ENCODE results near the gene ALPL. TPM values are rescaled to one million over a fixed set of nuclear protein-coding genes. Genes with fewer than 3 reads are reported as not detected.

The ALPL gene
- total and polyA plus RNA-seq, 9 of the 15 experiments (the other 6 are each of a cell fraction or from before 2014, with no cell fraction given): 0.04 to 0.38 (median 0.18) TPM; not detected in 4

GRCh38 chr1:21563971-21564370 is 54.7 kb downstream of the ALPL start:
- in situ Hi-C loops (cut with MboI) (no loop called here), intact Hi-C loops (cut with micrococcal nuclease) (no loop called here)
- Histone ChIP-seq H3K79me2 (ENCODE audit: control insufficient read depth, insufficient read depth, low read length) (no peaks in the 10 kb centered on the region), H3K4me2 (ENCODE audit: insufficient read depth, low read length) (no peak overlapping the region), H3K36me3 (ENCODE audit: control insufficient read depth, insufficient read depth, low read length) (no peaks in the 10 kb centered on the region), H3K27me3 (ENCODE audit: control insufficient read depth in 2 of 2, insufficient read depth in 2 of 2, low read length in 2 of 2) (peaks cover 2 to 34% of the 10 kb centered on the region in 2 experiments; a peak in 3 of 5 replicates), H3K9me3 (replicated peaks; ENCODE audit: control insufficient read depth, insufficient read depth, low read depth, low read length) (no peaks in the 10 kb centered on the region), H3K4me3 (no peak overlapping the region), H3K9me1 (ENCODE audit: control insufficient read depth, insufficient read depth, low read length) (no peaks in the 10 kb centered on the region), H3K4me1 (replicated peaks in 1 of 2; ENCODE audit: control insufficient read depth in 2 of 2, insufficient read depth in 2 of 2, low read length in 2 of 2) (peaks cover 9 to 24% of the 10 kb centered on the region in 2 experiments; a peak in 4 of 5 replicates), H4K20me1 (replicated peaks; ENCODE audit: control insufficient read depth, insufficient read depth, low read length) (peaks cover 4% of the 10 kb centered on the region), H3K27ac (ENCODE audit: extremely low read depth, low read depth, low read length) (no peak overlapping the region), H2AFZ (ENCODE audit: low read depth, low read length) (no peak overlapping the region), H3K9ac (ENCODE audit: insufficient read depth in 1 of 2, low read depth in 2 of 2, low read length in 2 of 2) (no peak overlapping the region)
- no TSS peak for BruUV-seq (replicated peaks)
- TF ChIP-seq ZNF644 (tag; IDR thresholded peaks at IDR 0.05; ENCODE audit: low read depth) (no peak), TGIF2 (CRISPR knock-in tag; IDR thresholded peaks at IDR 0.05) (no peak), POLR2G (IDR thresholded peaks at IDR 0.05; ENCODE audit: low read depth, low read length) (no peak), HNRNPL (IDR thresholded peaks at IDR 0.05; ENCODE audit: low read depth, low read length) (no peak), ZBTB1 (CRISPR knock-in tag; IDR thresholded peaks at IDR 0.05; ENCODE audit: borderline replicate concordance, low read depth) (no peak), PCBP2 (IDR thresholded peaks at IDR 0.05; ENCODE audit: low read depth, low read length, poor library complexity, severe bottlenecking) (no peak), SMARCE1 (IDR thresholded peaks at IDR 0.05) (no peak), CHD2 (IDR thresholded peaks at IDR 0.05; ENCODE audit: low read depth, low read length) (no peak), ARNT (IDR thresholded peaks at IDR 0.05) (no peak), ELF4 (CRISPR knock-in tag; IDR thresholded peaks at IDR 0.05) (no peak), CLOCK (CRISPR knock-in tag; IDR thresholded peaks at IDR 0.05; ENCODE audit: borderline replicate concordance) (no peak), POLR2H (tag; IDR thresholded peaks at IDR 0.05; ENCODE audit: low read depth) (no peak), EHMT2 (IDR thresholded peaks at IDR 0.05) (no peak)
- ATAC-seq (no peak), DNase-seq (ENCODE audit: extremely low read depth in 1 of 4, low spot score in 3 of 4) (no peak), FAIRE-seq (no peak)
- CTCF ChIA-PET (ENCODE audit: low intra/inter-chr PET ratio): no interaction called here
- 21% methylated on average over 17 of the region's 17 CpGs for WGBS (ENCODE audit: insufficient coverage, low coverage, missing lambda C conversion rate)
- POLR2A ChIA-PET: no interaction called here
